Measurements from ENCODE around the gene PLCB2. TPM values are rescaled to one million over a fixed set of nuclear protein-coding genes. Genes with fewer than 3 reads are reported as not detected.

PLCB2 gene
- total RNA-seq, 3 donors from 2014 or later (not counting 1 experiment from before 2014, with no cell fraction given) = 345 to 440 (median 432) TPM

DNA sequence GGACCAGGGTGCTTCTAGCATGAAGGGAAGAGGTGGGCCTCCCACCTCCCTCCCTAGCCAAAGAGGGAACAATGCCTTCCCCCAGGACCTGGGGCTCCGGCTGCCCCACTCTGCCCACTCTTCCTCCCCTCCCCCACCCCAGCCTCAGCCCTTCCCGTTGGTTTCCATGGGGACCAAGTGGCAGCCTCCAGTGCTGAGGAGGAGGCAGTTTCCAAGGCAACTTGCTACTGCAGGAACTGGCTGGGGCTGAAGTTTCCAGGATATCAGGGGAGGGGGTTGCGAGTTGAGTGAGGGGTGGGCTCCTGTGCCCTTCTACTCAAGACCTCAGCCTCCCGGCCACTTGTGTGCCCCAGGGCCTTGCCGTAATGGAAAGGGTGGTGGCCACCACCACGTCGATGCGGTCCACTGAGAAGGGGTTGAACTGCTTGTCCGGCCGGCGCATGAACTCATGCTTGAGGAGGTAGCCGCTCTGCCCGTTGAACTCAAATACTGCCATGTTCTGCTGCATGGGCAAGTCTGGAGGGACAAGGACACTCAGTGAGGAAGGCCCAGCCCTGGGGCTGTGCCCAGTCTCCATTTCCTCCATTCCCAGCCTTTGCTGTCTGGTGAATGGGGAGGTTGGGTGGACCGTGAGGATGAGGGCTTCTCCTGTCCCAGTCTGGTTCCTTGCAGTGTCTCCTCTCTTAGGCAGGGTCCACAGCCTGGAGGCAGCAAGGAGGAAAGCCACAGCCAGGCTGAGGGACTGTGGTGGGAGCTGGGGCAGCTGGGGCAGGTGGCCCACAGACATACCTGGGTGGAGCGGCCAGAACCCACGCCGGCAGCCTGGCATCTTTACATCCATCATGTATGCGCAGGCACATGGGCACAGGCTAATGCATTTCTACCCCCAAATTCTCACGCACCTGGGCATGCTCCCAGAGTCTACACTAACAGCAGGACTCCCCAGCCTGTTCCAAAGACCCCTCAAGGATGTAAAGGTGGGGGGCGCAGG lies 13.5 kb downstream of the PLCB2 start:
- no peaks in the 10 kb centered on the region for H3K9me3 Mint-ChIP-seq
- ATAC-seq (no peak), DNase-seq (no peak)
- Histone ChIP-seq H3K27me3 (ENCODE audit: control insufficient read depth, insufficient read depth, low read length) (no peaks in the 10 kb centered on the region), H3K9me3 (ENCODE audit: control insufficient read depth, insufficient read depth, low read length) (no peaks in the 10 kb centered on the region), H3K36me3 (ENCODE audit: control insufficient read depth, insufficient read depth, low read length) (peaks cover 88% of the 10 kb centered on the region), H3K4me1 (ENCODE audit: control insufficient read depth, insufficient read depth, low read length) (no peaks in the 10 kb centered on the region), H3K4me3 (ENCODE audit: low read length) (no peak overlapping the region), H3K27ac (ENCODE audit: low read length) (no peak overlapping the region)
- no peak overlapping the region for H3K27ac Mint-ChIP-seq
- WGBS (ENCODE audit: insufficient coverage) = 88% methylated on average over 20 of the region's 20 CpGs
- H3K4me1 Mint-ChIP-seq = peaks cover 2 to 15% of the 10 kb centered on the region in 2 donors
- H3K4me3 Mint-ChIP-seq = no peak overlapping the region
- TF ChIP-seq, protein P1, sequence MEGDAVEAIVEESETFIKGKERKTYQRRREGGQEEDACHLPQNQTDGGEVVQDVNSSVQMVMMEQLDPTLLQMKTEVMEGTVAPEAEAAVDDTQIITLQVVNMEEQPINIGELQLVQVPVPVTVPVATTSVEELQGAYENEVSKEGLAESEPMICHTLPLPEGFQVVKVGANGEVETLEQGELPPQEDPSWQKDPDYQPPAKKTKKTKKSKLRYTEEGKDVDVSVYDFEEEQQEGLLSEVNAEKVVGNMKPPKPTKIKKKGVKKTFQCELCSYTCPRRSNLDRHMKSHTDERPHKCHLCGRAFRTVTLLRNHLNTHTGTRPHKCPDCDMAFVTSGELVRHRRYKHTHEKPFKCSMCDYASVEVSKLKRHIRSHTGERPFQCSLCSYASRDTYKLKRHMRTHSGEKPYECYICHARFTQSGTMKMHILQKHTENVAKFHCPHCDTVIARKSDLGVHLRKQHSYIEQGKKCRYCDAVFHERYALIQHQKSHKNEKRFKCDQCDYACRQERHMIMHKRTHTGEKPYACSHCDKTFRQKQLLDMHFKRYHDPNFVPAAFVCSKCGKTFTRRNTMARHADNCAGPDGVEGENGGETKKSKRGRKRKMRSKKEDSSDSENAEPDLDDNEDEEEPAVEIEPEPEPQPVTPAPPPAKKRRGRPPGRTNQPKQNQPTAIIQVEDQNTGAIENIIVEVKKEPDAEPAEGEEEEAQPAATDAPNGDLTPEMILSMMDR (IDR thresholded peaks at IDR 0.05) = no peak
- intact Hi-C loops (cut with micrococcal nuclease) = no loop called here
- H3K27me3 Mint-ChIP-seq (ENCODE audit: low read depth in 2 of 2) = no peaks in the 10 kb centered on the region
- peaks cover 2% of the 10 kb centered on the region for H3K36me3 Mint-ChIP-seq

GRCh38 chr15:40293006-40293405 lies 14.7 kb downstream of the PLCB2 start:
- Mint-ChIP-seq H3K4me3 (no peak overlapping the region), H3K27ac (peak overlapping the region in 1 of 2 donors; percentile 24), H3K9me3 (no peaks in the 10 kb centered on the region), H3K27me3 (ENCODE audit: low read depth in 2 of 2) (no peaks in the 10 kb centered on the region), H3K4me1 (peaks cover 0 to 13% of the 10 kb centered on the region in 2 donors), H3K36me3 (no peaks in the 10 kb centered on the region)
- H3K27me3 ChIP-seq (ENCODE audit: control insufficient read depth, insufficient read depth, low read length) = no peaks in the 10 kb centered on the region
- no peaks in the 10 kb centered on the region for H3K9me3 ChIP-seq (ENCODE audit: control insufficient read depth, insufficient read depth, low read length)
- no peak for ATAC-seq
- no peaks in the 10 kb centered on the region for H3K4me1 ChIP-seq (ENCODE audit: control insufficient read depth, insufficient read depth, low read length)
- no peak for DNase-seq
- no peak overlapping the region for H3K27ac ChIP-seq (ENCODE audit: low read length)
- intact Hi-C loops (cut with micrococcal nuclease) = no loop called here
- TF ChIP-seq, protein P1 (IDR thresholded peaks at IDR 0.05) = no peak
- no peak overlapping the region for H3K4me3 ChIP-seq (ENCODE audit: low read length)
- peaks cover 88% of the 10 kb centered on the region for H3K36me3 ChIP-seq (ENCODE audit: control insufficient read depth, insufficient read depth, low read length)

- ATAC-seq (no peak), DNase-seq (no peak)
- no peaks in the 10 kb centered on the region for H3K9me3 Mint-ChIP-seq
- 88% methylated on average over 3 of the region's 3 CpGs for WGBS (ENCODE audit: insufficient coverage)
- Histone ChIP-seq H3K36me3 (ENCODE audit: control insufficient read depth, insufficient read depth, low read length) (peaks cover 88% of the 10 kb centered on the region), H3K4me1 (ENCODE audit: control insufficient read depth, insufficient read depth, low read length) (no peaks in the 10 kb centered on the region), H3K4me3 (ENCODE audit: low read length) (no peak overlapping the region), H3K27me3 (ENCODE audit: control insufficient read depth, insufficient read depth, low read length) (no peaks in the 10 kb centered on the region), H3K9me3 (ENCODE audit: control insufficient read depth, insufficient read depth, low read length) (no peaks in the 10 kb centered on the region), H3K27ac (ENCODE audit: low read length) (no peak overlapping the region)
- H3K4me3 Mint-ChIP-seq = no peak overlapping the region
- TF ChIP-seq, protein P1 (IDR thresholded peaks at IDR 0.05) = no peak
- intact Hi-C loops (cut with micrococcal nuclease) = no loop called here
- H3K27ac Mint-ChIP-seq = no peak overlapping the region
- H3K4me1 Mint-ChIP-seq = peaks cover 0 to 10% of the 10 kb centered on the region in 2 donors
- H3K27me3 Mint-ChIP-seq (ENCODE audit: low read depth in 2 of 2) = no peaks in the 10 kb centered on the region
- no peaks in the 10 kb centered on the region for H3K36me3 Mint-ChIP-seq
Observed at GRCh38 chr15:40292246-40292645, 15.5 kb downstream of the PLCB2 start.
